GM12874 (cell line): ENCODE measurements around the gene NDOR1.

Experiments
- TF ChIP-seq, protein P1 (sequence below): IDR thresholded peaks from 2 replicates; pipeline ENCODE4 v1.5.1; 2011; ENCODE audit warnings: low read depth, mild to moderate bottlenecking, control low read depth, low read length, moderate library complexity; ENCODE audit not compliant: insufficient read depth

NDOR1 gene

DNA sequence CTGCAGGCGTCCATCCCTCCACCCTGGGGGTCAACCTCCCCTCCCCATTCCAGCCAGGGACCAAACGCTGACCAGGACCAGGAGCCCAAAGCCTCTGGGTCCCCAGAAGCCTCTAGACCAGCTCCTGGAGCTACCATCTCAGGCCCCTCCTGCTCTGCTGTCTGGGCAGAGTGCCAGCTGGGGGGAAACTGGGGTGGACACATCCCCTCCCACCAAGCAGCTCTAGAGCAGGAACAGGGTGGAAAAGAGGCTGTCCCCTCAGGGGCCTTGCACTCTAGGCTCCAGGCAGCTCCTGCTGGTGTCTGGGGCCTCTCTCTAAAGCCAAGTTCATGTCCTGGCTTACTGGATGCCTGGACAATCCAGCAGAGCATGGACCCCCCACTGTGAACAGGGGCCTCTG lies 12.6 kb upstream of the NDOR1 start:
- TF ChIP-seq, protein P1, sequence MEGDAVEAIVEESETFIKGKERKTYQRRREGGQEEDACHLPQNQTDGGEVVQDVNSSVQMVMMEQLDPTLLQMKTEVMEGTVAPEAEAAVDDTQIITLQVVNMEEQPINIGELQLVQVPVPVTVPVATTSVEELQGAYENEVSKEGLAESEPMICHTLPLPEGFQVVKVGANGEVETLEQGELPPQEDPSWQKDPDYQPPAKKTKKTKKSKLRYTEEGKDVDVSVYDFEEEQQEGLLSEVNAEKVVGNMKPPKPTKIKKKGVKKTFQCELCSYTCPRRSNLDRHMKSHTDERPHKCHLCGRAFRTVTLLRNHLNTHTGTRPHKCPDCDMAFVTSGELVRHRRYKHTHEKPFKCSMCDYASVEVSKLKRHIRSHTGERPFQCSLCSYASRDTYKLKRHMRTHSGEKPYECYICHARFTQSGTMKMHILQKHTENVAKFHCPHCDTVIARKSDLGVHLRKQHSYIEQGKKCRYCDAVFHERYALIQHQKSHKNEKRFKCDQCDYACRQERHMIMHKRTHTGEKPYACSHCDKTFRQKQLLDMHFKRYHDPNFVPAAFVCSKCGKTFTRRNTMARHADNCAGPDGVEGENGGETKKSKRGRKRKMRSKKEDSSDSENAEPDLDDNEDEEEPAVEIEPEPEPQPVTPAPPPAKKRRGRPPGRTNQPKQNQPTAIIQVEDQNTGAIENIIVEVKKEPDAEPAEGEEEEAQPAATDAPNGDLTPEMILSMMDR = no peak

DNA sequence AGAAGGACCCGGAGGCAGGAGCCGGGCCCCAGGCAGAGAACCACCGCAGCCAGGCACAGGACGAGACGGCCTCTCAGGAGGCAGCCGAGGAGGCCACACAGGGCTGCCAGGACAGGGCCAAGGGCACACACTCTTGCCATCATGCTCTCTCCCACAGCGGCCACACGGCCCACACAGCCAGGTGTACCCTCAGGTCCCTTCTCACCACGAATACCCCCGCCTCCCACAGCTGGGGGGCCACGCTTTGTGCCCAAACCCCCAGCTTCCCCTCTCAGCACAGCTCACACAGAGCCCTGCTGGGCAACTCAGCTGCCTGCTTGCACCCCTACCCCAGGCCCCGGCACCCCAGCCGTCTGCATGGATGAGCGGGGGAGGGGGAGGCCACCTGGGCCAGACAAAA lies 11.7 kb upstream of the NDOR1 start:
- TF ChIP-seq, protein P1 = no peak

DNA sequence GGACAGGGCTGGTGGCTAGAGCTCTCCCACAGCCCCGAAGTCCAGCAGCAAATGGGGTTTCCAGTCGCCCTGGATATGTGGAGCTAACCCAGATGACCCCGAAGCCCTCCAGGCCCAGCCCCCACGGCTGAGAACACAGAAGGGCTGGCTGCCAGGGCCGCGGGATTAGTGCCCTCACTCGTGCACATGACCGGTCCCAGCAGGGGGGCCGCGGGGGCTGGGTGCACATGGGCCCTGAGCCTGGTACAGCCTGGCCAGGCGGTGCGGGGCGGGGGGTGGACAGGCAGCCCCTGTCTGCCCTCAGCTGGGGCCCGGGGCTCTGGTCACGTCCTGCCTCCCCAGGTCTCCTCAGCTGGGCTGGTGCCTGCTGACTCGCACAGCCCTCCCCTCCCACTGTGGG lies 11.1 kb upstream of the NDOR1 start:
- TF ChIP-seq, protein P1 = no peak

DNA sequence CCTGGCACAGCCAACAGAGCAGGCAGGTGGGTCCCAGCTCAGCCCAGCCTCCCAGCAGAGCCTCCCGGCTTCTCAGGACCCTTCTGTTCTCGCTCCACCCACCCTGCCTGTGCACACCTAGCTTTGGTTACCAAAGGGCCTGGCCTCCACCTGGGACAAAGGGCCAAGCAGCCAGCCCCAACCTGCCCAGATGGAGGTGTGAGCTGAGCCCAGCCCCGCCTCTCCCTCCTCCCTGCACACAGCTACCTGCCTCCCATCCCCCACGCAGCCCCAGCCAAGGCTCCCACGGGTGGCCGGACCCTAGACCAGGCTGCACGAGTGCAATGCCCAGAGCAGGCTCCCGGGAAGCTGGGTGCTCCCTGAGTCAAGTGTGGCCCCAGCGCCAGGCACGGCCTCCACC lies 10.6 kb upstream of the NDOR1 start:
- TF ChIP-seq, protein P1 = no peak

DNA sequence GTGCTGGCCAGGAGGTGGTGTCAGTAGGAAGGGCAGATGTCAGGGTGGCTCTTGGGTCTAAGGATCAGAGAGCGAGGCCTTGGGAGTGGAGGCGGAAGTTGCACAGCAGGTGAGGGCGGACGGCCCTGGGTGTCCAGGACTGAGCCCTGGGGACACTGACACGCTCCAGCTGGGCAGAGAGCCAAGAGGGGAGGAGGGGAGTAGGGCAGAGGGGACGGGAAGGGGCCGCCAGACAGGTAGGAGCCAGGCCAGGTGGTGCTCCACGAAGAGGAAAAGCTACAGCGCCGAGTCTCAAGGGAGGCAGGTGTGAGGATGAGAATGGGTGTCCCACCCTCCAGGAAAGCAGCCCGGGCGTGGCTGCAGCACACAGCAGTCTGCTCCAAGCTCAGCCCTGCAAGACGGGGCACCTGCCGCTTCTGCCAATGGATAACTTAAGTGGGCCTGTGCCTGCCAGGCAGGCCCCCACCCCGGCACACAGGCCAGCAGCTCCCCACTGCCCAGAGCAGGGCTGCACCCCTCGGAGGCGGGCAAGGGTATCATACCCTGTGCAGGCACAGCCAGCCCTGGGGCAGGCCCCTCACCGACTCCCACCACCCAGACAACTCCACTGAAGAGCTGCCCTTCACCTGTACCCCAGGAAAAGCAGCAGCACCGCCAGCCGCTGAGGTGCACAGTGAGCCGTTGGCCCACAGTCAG lies 9.8 kb upstream of the NDOR1 start:
- TF ChIP-seq, protein P1 = no peak

DNA sequence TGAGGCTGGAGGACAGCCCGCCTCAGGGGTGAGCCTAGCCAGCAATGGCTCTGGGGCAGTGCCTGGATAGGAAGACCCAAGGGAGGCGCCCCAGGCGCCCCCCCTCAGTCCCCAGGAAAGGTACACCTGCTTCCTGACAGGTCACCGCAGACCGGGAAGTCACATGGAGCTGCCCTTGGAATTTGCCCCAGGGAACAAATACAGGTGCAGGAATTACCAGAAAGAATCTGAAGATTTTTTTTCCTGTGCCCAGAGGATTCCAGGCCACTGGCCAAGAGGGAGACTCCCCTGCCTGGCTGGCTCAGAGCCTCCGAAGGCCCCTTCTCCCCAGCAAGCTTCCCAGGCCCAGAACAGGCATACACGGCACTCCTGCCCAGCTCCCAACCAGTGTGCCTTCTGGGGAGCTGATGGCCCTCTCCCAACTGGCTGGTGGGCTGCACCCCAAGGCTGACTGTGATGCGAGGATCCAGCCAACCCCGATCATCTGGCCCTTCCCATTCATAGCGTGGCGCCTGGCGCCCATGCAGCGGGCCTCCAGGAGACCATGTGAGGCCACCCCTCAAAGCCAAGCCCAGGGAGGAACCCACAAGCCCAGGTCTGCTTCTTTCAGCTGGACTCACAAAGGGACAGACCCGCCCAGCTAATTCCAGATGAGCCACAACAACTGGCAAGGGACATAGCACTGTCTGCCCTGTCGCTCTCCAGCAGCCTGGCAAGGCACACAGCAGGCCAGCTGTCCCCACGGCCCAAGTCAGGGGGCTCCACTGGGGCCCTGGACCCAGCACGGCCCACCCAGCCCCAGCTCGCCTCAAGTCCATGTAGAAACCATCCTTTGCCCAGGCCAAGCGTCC lies 7.2 kb upstream of the NDOR1 start:
- TF ChIP-seq, protein P1 = no peak

DNA sequence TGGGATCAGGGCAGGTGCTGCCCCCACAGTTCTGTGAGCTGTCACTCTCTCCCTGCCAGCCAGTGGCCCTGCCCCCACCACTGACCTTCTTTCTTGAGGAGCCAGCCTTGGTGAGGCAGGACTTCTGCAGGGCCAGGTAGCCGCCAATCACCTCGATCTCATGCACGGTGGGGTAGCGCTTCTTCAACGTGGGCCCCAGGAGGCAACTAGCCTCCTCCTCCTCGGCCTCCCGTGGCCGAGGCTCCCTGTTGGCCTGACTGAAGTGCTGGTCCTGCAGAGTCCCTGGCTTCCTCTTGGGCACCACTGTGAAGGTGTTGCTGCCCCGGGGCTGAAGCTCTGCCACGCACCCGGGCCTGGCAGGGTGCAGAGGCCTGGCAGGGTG lies 6.6 kb upstream of the NDOR1 start:
- TF ChIP-seq, protein P1 = no peak
